Measurements from ENCODE around the gene PJVK. TPM values are rescaled to one million over a fixed set of nuclear protein-coding genes. Genes with fewer than 3 reads are reported as not detected.

The PJVK gene
- total and polyA plus RNA-seq, 9 of the 15 experiments (the other 6 are each of a cell fraction or from before 2014, with no cell fraction given) = 0.11 to 1.5 (median 0.73) TPM

GRCh38 chr2:178478439-178479274 lies 27.5 kb downstream of the PJVK start, which contains the start of gene FKBP7 (continued):
- no peak for TF ChIP-seq TCF7L2 (IDR thresholded peaks at IDR 0.05; ENCODE audit: low read depth, low read length)
- no peak for TF ChIP-seq HMBOX1 (IDR thresholded peaks at IDR 0.05)
- TF ChIP-seq ZSCAN29 (IDR thresholded peaks at IDR 0.05) = peak; percentile 66; the same call in 1 of the 2 replicates
- TF ChIP-seq ESRRA (IDR thresholded peaks at IDR 0.05; ENCODE audit: borderline replicate concordance, low read depth) = peak; percentile 18; the same call in 1 of the 2 replicates
- TF ChIP-seq SMAD4 (CRISPR knock-in tag; conservative IDR thresholded peaks at IDR 0.05) = peak; percentile 7
- TF ChIP-seq ETV6 (IDR thresholded peaks at IDR 0.05; ENCODE audit: borderline replicate concordance in 1 of 2, low read depth in 2 of 2, low read length in 1 of 2) = no peak; a peak in 1 of 4 replicates
- TF ChIP-seq ETV6 (CRISPR knock-in tag; IDR thresholded peaks at IDR 0.05; ENCODE audit: borderline replicate concordance) = no peak
- peak; percentile 73; the same call in 1 of the 2 replicates for TF ChIP-seq DNMT1 (IDR thresholded peaks at IDR 0.05)
- TF ChIP-seq MLX (CRISPR knock-in tag; conservative IDR thresholded peaks at IDR 0.05) = 0 out of 4 replicates have a peak, but pooled peaks of 1 of the 2 experiments have one; percentile 15
- TF ChIP-seq VEZF1 (CRISPR knock-in tag; IDR thresholded peaks at IDR 0.05) = peak; percentile 90
- peak; percentile 56; the same call in 1 of the 2 replicates for TF ChIP-seq RUNX1 (IDR thresholded peaks at IDR 0.05; ENCODE audit: low read depth)
- TF ChIP-seq ZBED1 (IDR thresholded peaks at IDR 0.05) = 0 out of 2 replicates have a peak, but pooled peaks have one; percentile 36
- TF ChIP-seq FOXA3 (CRISPR knock-in tag; conservative IDR thresholded peaks at IDR 0.05 in 1 of 2, IDR thresholded peaks at IDR 0.05 in 1 of 2) = peak in 1 of 2 experiments; percentile 41; a peak in 1 of 4 replicates
- TF ChIP-seq NR1H2 (CRISPR knock-in tag; IDR thresholded peaks at IDR 0.05) = peak; percentile 91
- peak; percentile 73 for TF ChIP-seq POLR2B (IDR thresholded peaks at IDR 0.05; ENCODE audit: low read depth, partially characterized antibody)
- no peak for TF ChIP-seq HDAC3 (IDR thresholded peaks at IDR 0.05; ENCODE audit: borderline replicate concordance, partially characterized antibody)
- TF ChIP-seq SRF (CRISPR knock-in tag; IDR thresholded peaks at IDR 0.05) = 0 out of 4 replicates have a peak, but pooled peaks of 1 of the 2 experiments have one; percentile 37
- no peak for TF ChIP-seq RBM17 (IDR thresholded peaks at IDR 0.05; ENCODE audit: borderline replicate concordance, low read depth, low read length)
- peak; percentile 45; the same call in 1 of the 2 replicates for TF ChIP-seq ZNF232 (CRISPR knock-in tag; IDR thresholded peaks at IDR 0.05)
- 0 out of 2 replicates have a peak, but pooled peaks have one; percentile 18 for TF ChIP-seq LEF1 (IDR thresholded peaks at IDR 0.05)
- TF ChIP-seq CTCF (IDR thresholded peaks at IDR 0.05 in 2 of 3, conservative IDR thresholded peaks at IDR 0.05 in 1 of 3; ENCODE audit: insufficient read depth in 2 of 3, low read depth in 1 of 3, low read length in 3 of 3) = peak; percentile 94 to 97 (median 96)
- no peak for TF ChIP-seq ADNP (tag; IDR thresholded peaks at IDR 0.05)

Data from K562 (cell line).